ENCODE measurements around the gene GLYATL2.

Gene GLYATL2

GRCh38 chr11:58866788-58867187 lies 22.3 kb upstream of the GLYATL2 start:
- DNase-seq (ENCODE audit: low read depth) = peak; percentile 14
- no peak overlapping the region for H3K4me3 ChIP-seq (ENCODE audit: control insufficient read depth, low read depth, low read length)
- TF ChIP-seq CTCF (conservative IDR thresholded peaks at IDR 0.05; ENCODE audit: control insufficient read depth, insufficient read depth, low read depth, low read length) = no peak

- no peak for DNase-seq (ENCODE audit: low read depth)
- H3K4me3 ChIP-seq (ENCODE audit: control insufficient read depth, low read depth, low read length) = no peak overlapping the region
- TF ChIP-seq CTCF (conservative IDR thresholded peaks at IDR 0.05; ENCODE audit: control insufficient read depth, insufficient read depth, low read depth, low read length) = no peak
Observed at GRCh38 chr11:58864335-58864734, 19.8 kb upstream of the GLYATL2 start.

- H3K4me3 ChIP-seq (ENCODE audit: control insufficient read depth, low read depth, low read length) = no peak overlapping the region
- no peak for DNase-seq (ENCODE audit: low read depth)
- TF ChIP-seq CTCF (conservative IDR thresholded peaks at IDR 0.05; ENCODE audit: control insufficient read depth, insufficient read depth, low read depth, low read length) = no peak
Observed at GRCh38 chr11:58863697-58864096, 19.2 kb upstream of the GLYATL2 start.

GRCh38 chr11:58861533-58861932 lies 17.0 kb upstream of the GLYATL2 start:
- TF ChIP-seq CTCF (conservative IDR thresholded peaks at IDR 0.05; ENCODE audit: control insufficient read depth, insufficient read depth, low read depth, low read length) = no peak
- H3K4me3 ChIP-seq (ENCODE audit: control insufficient read depth, low read depth, low read length) = no peak overlapping the region
- no peak for DNase-seq (ENCODE audit: low read depth)

GRCh38 chr11:58856806-58857205 lies 12.3 kb upstream of the GLYATL2 start:
- H3K4me3 ChIP-seq (ENCODE audit: control insufficient read depth, low read depth, low read length) = no peak overlapping the region
- TF ChIP-seq CTCF (conservative IDR thresholded peaks at IDR 0.05; ENCODE audit: control insufficient read depth, insufficient read depth, low read depth, low read length) = no peak
- no peak for DNase-seq (ENCODE audit: low read depth)

GRCh38 chr11:58845386-58845785 lies 882 bp upstream of the GLYATL2 start:
- TF ChIP-seq CTCF (conservative IDR thresholded peaks at IDR 0.05; ENCODE audit: control insufficient read depth, insufficient read depth, low read depth, low read length) = no peak
- no peak for DNase-seq (ENCODE audit: low read depth)
- H3K4me3 ChIP-seq (ENCODE audit: control insufficient read depth, low read depth, low read length) = no peak overlapping the region

- H3K4me3 ChIP-seq (ENCODE audit: control insufficient read depth, low read depth, low read length) = no peak overlapping the region
- no peak for DNase-seq (ENCODE audit: low read depth)
- TF ChIP-seq CTCF (conservative IDR thresholded peaks at IDR 0.05; ENCODE audit: control insufficient read depth, insufficient read depth, low read depth, low read length) = no peak
Observed at GRCh38 chr11:58837707-58838388, 6.7 kb downstream of the GLYATL2 start.

All from fibroblast of mammary gland (primary cell).